GM18867 (cell line): ENCODE measurements around the gene DNAJC17.

Experiments used
- ATAC-seq: cut with Tn5 transposase; IDR thresholded peaks from one replicate; pipeline ENCODE4 v1.9.1; 2021; ENCODE audit warnings: mild to moderate bottlenecking, moderate library complexity; ENCODE audit not compliant: unreplicated experiment

The DNAJC17 gene, protein sequence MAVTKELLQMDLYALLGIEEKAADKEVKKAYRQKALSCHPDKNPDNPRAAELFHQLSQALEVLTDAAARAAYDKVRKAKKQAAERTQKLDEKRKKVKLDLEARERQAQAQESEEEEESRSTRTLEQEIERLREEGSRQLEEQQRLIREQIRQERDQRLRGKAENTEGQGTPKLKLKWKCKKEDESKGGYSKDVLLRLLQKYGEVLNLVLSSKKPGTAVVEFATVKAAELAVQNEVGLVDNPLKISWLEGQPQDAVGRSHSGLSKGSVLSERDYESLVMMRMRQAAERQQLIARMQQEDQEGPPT

DNA sequence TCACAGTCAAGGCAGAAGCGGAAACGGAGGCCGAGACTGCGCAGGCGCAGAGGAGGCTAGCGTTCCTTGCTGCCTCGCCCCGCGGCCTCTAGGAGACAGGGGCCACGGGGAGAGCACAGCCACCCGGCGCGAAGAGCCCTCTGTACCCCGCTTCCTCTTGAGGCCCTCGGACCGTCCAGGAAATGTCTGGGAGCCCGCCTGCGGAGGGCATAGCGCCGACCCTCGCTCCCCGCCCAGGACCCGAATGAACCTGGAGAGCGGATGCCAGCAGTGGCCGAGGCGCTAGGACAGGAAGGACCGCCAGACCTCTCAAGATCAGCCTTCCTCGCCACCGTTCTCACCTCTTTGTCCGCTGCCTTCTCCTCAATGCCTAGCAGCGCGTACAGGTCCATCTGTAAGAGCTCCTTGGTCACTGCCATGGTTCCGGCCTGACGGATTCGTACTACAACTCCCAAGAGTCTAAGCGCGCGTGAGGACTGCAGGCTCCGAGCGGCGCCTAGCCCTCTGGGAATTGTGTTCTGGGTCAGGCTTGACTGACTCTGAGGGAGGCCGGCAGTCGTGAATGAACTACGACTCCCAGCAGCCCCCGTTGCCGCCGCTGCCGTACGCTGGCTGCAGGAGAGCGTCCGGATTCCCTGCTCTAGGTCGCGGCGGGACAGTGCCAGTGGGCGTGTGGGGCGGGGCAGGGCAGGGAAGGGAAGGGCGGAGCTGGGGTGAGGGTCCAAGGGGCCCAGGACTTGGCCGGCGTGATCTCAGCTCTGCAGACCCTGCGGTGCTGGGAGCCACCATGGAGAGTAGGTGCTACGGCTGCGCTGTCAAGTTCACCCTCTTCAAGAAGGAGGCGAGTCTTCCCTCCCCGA is at the start of gene DNAJC17, which contains the start of gene ZFYVE19:
Gene DNAJC17, minus strand, starts transcription at position 446 of the 860 bp plus-strand sequence. Its CDS starts 27 bp downstream, at position 419.
Gene ZFYVE19, plus strand, starts transcription at position 62 of the 860 bp plus-strand sequence. Its CDS starts 501 bp downstream, at position 563.
- peak; percentile 92 for ATAC-seq

DNA sequence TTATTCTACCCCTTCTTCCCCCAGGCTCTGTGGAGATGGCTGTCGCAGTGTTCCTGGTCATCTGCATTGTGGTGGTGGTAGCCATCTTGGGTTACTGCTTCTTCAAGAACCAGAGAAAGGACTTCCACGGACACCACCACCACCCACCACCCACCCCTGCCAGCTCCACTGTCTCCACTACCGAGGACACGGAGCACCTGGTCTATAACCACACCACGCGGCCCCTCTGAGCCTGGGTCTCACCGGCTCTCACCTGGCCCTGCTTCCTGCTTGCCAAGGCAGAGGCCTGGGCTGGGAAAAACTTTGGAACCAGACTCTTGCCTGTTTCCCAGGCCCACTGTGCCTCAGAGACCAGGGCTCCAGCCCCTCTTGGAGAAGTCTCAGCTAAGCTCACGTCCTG is 49.5 kb upstream of the DNAJC17 start:
- no peak for ATAC-seq

DNA sequence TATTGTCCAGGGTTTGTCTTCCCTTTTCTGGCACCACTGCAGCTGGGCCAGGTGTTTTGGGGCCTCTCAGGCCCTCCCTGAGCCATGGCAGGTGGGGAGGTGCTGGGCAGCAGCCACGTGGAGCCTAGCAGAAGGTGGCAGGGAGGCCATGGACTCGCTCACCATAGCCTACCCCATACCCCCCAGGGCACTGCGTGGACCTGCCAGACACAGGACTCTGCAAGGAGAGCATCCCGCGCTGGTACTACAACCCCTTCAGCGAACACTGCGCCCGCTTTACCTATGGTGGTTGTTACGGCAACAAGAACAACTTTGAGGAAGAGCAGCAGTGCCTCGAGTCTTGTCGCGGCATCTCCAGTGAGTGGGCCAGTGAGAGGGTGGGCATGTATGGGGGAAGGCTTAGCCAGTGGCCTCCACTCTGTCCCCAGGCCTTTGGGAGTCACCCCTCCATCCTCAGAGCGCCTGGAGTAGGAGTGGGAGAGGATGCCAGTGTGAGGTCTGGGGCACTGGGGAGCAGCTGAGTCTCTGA is 48.5 kb upstream of the DNAJC17 start:
- no peak for ATAC-seq

DNA sequence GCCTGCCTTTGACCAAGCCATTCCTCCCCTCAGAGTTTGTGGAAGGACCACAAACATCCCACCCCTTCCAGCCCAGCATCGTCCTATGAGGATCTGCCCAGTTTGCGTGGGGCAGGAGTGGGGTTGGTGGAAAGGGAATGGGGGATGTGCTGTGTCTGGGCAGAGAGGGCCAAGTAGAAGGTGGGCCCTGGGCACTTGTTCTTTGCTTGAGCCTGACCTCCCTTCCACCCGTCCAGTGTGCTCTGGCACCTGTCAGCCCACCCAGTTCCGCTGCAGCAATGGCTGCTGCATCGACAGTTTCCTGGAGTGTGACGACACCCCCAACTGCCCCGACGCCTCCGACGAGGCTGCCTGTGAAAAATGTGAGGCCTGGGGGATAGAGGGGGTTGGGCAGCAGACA is 46.9 kb upstream of the DNAJC17 start:
- ATAC-seq, result no peak

DNA sequence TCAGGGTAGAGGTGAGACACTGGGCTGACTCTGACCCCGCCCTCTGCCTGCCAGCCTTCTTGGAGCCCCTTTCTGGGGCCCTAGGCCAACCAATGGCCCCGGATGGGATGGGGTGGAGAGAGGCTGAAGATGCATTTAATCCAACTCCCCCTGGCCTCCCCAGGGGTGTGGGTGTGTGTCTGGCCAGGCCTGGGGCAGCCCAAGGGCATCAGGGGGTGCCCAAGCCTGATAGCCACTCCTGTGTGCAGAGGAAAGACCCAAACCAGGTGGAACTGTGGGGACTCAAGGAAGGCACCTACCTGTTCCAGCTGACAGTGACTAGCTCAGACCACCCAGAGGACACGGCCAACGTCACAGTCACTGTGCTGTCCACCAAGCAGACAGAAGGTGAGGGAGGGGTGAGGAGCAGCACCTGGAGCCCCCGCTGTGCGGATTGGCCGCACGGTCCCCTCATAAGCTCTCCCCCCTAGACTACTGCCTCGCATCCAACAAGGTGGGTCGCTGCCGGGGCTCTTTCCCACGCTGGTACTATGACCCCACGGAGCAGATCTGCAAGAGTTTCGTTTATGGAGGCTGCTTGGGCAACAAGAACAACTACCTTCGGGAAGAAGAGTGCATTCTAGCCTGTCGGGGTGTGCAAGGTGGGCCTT is 46.1 kb upstream of the DNAJC17 start:
- no peak for ATAC-seq

DNA sequence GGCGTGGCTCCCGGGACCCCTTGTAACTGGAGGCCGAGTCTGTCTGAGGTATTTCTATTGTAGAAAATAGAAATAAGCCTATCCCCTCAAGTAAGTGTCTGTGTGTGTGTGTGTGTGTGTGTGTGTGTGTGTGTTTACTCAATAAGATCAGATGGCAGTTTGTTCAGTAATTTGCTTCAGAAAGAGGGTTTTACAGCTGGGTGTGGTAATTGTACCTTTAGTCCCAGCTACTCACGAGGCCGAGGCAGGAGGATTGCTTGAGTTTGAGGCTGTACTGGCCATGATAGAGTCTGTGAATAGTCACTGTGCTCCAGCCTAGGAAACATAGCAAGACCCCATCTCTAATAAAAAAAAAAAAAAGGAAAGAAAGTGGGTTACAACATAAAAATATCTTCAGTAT is 45.3 kb upstream of the DNAJC17 start:
- ATAC-seq, result no peak

DNA sequence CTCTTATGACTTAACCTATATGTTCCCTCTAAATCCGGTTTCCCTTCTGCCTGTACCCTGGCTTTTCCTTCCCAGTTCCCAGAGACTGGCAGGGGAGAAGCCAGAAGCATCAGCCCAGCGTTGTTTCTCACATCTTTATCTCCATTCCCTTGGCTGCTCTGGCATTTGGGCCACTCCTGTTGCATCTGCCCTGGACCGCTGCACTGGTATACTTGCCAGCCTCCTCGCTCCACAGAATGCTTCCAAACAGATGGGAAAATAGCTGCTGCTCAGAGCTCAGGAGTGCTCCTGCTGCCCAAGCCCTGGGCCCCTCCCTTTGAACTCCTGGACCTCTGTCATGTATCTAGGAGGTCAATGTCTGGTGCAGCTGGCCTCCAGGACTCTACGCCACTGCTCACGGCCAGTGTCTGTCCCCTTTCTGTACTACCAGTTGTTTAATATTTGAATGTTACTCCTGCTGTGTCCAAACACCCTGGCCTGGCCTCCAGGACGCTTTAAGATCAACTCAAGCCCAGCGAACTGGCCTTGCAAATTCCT is 43.4 kb upstream of the DNAJC17 start:
- ATAC-seq, result no peak

DNA sequence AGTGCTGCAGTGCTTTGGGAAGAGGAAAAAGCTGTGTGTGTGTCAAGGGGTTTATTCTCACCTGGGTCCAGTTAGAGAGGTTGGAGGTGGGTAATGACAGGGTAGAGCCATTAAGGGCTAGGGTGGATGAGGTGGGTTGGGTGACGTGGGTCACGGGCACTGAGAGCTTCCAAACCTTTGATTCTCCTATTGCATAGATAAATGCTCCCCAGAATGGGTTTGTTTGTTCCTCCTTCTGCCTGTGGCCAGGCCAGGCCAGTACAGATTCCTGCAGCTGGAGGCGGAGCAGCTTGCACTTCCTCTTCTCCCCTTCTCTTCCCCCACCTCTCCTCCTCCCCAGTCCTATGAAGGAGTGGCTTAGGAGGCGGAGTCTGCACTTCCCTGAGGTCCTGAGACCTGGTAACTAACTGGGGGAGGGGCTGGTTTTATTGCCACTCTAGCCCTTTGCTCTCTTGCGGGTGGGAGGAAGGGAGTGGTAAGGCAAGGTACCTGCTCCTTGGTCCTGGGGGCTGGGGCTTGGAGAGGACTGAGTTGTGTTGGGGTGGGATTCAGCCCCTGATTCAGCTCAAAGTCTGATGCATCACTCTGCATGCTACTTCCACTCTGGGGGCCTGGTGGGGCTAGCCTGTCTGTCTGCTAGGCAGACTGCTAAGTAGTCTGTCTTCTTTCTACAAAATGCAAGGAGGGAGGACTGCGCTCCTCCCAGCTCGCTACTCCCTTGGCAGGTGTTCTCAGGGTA is 40.1 kb upstream of the DNAJC17 start:
- no peak for ATAC-seq

DNA sequence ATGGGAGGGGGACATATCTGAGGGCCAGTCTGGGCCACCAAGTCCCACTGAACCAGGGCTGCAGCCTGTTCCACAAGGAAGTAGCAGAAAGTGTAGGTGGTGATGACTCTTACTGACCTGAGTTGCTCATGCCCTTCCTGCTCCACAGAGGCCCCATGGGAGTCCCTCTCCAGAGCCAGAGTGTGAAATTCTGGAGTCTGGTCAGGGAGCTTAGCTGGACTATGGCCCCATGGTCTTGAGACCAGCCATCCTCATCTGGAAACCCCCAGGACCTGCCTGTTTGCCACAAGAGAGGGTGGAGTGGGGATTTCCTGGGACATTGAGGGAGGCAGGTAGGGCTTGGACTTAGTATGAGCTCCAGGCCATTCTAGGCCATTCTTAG is 39.6 kb upstream of the DNAJC17 start:
- no peak for ATAC-seq

DNA sequence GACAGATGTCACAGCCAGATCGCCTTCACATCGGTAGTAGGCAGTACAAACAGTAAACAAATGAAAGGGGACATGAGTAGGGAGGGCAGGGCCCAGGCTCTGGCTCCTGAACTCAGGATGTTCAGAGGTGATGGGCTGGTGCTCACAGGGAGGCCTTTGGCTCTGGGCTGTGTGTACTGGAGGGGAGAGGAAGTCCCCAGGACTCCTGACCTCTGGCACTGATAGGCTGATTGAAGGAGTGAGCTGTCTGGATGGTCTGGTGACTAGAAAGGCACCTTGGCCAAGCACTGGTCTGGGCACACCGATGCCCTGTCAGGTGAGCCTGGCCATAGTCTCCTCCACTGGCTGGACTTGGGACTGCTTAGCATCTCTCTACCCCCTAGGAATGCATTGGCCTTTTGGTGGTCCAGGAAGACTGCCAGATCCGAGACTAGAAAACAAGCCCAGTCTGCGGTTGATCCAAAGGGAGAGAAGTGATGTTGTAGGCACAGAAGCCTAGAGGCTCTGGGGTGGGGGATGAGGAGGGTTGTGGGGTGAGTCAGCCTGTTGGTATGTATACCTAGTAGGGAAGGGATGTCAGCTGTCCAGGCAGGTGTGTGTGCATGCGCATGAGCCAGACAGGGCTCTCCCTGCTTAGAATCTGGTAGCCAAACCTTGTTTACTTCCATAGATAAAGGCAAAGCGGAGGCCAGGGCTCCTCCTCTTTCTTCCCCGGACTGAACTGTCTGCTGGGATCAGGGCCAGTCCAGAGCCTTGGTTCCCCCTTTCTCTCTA is 38.4 kb upstream of the DNAJC17 start:
- no peak for ATAC-seq

DNA sequence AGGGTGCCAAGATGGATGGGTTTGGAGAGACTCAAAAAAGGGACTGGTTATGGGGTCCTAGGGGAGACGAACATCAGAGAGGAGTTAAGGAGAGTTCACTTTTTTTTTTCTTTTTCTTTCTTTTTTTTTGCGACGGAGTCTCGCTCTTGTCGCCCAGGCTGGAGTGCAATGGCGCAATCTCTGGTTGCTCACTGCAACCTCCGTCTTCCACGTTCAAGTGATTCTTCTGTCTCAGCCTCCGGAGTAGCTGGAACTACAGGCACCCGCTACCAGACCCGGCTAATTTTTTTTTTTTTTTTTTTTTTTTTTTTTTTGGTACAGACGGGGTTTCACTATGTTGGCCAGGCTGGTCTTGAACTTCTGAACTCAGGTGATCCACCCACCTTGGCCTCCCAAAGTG is 37.8 kb upstream of the DNAJC17 start:
- ATAC-seq, result no peak

DNA sequence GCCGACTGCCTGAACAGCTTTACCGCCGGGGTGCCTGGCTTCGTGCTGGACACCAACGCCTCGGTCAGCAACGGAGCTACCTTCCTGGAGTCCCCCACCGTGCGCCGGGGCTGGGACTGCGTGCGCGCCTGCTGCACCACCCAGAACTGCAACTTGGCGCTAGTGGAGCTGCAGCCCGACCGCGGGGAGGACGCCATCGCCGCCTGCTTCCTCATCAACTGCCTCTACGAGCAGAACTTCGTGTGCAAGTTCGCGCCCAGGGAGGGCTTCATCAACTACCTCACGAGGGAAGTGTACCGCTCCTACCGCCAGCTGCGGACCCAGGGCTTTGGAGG is 37.4 kb upstream of the DNAJC17 start:
- ATAC-seq, result no peak

DNA sequence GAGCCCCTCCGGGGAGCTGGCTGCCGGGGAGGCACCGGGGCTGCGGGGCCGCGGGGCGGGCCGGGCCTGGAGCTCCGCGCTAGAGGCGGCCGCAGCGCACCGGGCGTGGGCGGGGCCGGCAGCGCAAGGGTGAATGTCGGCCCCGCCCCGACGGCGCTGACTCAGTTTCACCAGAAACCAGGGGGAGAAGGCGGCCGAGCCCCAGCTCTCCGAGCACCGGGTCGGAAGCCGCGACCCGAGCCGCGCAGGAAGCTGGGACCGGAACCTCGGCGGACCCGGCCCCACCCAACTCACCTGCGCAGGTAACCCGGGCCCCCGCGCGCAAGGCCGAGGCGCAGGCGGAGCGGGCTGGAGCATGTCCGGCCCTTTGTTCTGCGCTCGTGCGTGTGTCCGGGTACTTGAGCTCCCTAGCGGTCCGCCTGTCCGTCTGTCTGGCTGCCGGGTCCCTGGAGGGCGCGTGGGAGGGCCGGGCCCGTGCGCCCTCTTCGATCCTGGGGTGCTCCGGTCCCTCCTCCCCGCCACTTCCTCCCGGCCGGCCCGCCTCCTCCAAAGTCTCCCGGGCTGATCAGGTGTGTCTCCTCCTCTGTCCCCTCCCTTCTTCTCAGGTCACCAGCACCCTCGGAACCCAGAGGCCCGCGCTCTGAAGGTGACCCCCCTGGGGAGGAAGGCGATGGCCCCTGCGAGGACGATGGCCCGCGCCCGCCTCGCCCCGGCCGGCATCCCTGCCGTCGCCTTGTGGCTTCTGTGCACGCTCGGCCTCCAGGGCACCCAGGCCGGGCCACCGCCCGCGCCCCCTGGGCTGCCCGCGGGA is 36.8 kb upstream of the DNAJC17 start, which contains the start of gene SPINT1:
Gene SPINT1, plus strand, starts transcription at position 164 of the 811 bp plus-strand sequence. Its CDS starts 507 bp downstream, at position 671.
- ATAC-seq, result no peak

DNA sequence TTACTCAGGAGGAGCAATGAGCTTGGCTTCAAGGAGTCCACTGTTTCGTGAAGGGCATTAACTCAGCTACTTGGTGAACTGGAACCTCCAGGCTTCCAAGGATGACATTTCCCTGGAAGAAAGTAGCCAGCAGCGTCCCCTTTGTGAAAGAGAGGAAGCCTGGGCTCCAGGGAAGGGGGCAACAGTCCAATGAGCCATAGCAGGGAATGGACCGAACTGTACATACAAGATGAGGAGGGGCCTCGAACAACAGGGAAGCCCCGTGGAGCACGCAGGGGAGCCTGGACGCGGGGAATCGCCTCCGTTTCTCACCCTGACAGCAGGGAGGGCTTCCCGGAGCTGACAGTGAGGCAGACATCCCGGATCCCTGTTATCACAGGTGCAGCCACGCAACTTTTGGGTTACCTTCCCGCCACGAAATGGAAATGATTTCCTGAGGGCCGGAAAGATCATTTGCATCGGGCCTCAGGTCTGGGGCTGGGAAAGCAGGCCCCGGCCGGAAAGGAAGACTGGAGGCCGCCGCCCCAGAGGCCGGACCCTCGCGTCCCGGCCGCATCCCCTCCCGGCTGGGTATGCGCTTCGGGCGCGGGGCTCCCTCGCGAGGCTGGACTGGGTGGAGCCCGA is 36.1 kb upstream of the DNAJC17 start:
- ATAC-seq, result no peak

DNA sequence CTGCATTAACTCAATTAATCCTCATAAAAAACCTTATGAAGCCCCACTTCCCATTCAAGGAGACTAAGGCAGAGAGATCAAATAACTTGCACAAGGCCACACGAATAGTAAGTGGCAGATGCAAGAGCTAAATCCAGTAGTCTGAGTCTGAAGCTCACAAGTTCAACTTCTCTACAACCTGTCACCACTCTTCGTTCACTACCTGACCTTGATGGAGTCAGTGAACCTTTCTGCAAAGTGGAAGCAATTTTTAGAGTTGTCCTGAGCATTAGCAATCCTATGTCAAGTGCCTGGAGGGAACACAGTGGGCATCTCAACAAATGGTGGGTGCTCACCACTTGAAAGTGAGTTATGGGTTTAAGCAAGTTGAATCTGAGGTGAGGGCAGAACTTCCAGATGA is 34.5 kb upstream of the DNAJC17 start:
- ATAC-seq, result no peak

DNA sequence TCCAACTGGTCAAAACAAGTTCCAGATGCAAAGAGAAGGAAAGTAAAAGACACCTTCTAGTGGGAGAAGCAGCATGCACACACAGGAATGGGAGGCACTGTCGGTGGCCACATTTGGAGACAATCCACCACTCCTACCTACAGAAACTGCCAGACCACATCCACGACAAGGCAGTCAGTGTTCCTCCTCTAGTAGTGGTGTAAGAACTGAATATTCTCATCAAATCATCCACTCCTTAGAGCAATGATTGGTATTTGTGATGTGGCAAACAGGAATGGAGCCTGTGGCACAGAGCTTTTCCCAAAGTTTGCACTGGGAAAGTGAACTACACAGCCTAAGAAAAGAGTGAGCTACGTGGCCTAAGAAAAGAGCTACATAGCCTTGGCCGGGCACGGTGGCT is 31.5 kb upstream of the DNAJC17 start:
- ATAC-seq, result no peak

DNA sequence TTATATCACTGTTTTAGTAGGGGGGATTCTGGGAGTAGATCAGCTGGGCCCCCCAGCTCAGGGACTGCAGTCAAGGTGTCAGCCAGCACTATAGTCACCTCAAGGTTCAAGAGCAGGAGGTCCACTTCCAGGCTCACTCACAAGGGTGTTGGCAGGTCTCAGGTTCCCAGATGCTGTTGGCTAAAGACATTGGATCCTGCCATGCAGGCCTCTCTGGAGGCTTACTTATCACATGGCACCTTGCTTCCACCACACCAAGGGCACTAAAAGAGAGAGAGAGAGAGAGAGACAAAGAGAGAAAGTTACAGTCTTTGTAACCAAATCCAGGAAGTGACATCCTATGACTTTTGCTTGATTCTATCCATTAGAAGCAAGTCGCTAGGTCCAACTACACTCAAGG is 28.7 kb upstream of the DNAJC17 start:
- ATAC-seq, result no peak

DNA sequence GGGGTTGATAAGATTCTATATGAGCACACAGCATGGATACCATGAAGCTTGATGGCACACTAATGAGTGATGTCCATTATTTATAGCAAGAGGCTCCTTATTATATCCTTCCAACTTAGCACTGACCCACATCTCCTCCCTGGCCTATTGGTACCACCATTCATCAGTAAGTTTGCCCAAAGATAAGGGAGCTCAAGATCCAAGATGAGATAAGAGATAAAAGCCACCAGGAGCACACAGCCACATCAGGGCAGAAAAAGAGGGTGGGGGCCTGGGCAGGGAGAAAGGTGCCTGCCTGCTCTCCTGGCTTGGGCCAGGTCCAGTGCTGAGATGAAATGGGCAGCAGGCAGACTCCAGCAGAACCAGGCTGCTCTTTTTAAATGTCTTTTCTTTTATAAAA is 25.6 kb upstream of the DNAJC17 start:
- no peak for ATAC-seq
